H1 (cell line): ENCODE results near the gene NFATC4. TPM values are rescaled to one million over a fixed set of nuclear protein-coding genes. Genes with fewer than 3 reads are reported as not detected.
"Not testable (repeated sequence)": the region's sequence is repeated elsewhere in the genome, so short reads cannot be mapped to it uniquely, and the experiment has no call there.

Experiments
- CTCF ChIA-PET: fragments of 300-600 bp; sonication (Branson Sonifier 250); formaldehyde crosslinking; loops from one replicate; lab custom pipeline; 2021; ENCODE audit not compliant: partially characterized antibody; lab: Charles Lee
- POLR2A ChIA-PET: fragments of 300-600 bp; sonication (Branson Sonifier 250); formaldehyde crosslinking; loops from one replicate; lab custom pipeline; 2021; ENCODE audit warnings: inconsistent platforms; ENCODE audit not compliant: partially characterized antibody; lab: Charles Lee
- DNase-seq, 2 experiments: peaks; one replicate each; pipeline versions ENCODE4 v3.0.0 to v3.0.0-alpha.2; 2010 to 2022; ENCODE audit warnings: low spot score in 2 of 2, low read depth in 1 of 2, mixed read lengths in 1 of 2
- FAIRE-seq: peaks from 2 replicates; lab custom pipeline; 2011; peaks lifted over from hg19 to GRCh38; lab: Jason Lieb, UNC
- H2AFZ ChIP-seq: 2 replicates; pipeline ENCODE4 v1.8.1; 2012; ENCODE audit warnings: low read length, inconsistent platforms
- H2AK5ac ChIP-seq: 2 replicates; pipeline ENCODE4 v1.6.1; 2013; ENCODE audit warnings: low read depth, low read length
- H2BK120ac ChIP-seq: replicated peaks from 2 replicates; pipeline ENCODE3; 2013; ENCODE audit warnings: low read depth, low read length, inconsistent platforms
- H2BK12ac ChIP-seq: 2 replicates; pipeline ENCODE4 v1.6.1; 2013; ENCODE audit warnings: low read depth, low read length
- H2BK15ac ChIP-seq: 2 replicates; pipeline ENCODE4 v1.6.1; 2013; ENCODE audit warnings: low read length
- H2BK20ac ChIP-seq: 2 replicates; pipeline ENCODE4 v1.6.1; 2013; ENCODE audit warnings: low read length
- H2BK5ac ChIP-seq: 2 replicates; pipeline ENCODE4 v1.6.1; 2013; ENCODE audit warnings: low read depth, low read length
- H3K14ac ChIP-seq: 2 replicates; pipeline ENCODE4 v1.6.1; 2013; ENCODE audit warnings: inconsistent platforms; ENCODE audit not compliant: insufficient read length
- H3K18ac ChIP-seq: 2 replicates; pipeline ENCODE4 v1.6.1; 2013; ENCODE audit warnings: low read length; ENCODE audit errors: extremely low read depth
- H3K23ac ChIP-seq: 2 replicates; pipeline ENCODE4 v1.6.1; 2013; ENCODE audit warnings: inconsistent platforms; ENCODE audit not compliant: insufficient read length
- H3K23me2 ChIP-seq: 2 replicates; pipeline ENCODE4 v1.6.1; 2013; ENCODE audit warnings: low read depth, low read length
- H3K27ac ChIP-seq: 2 replicates; pipeline ENCODE4 v1.6.1; 2011; ENCODE audit warnings: low read depth, low read length, inconsistent platforms
- H3K27me3 ChIP-seq, 4 experiments: replicated peaks in 1 of 4; 1 replicate in 1 of 4; 2 replicates in 3 of 4; pipeline versions ENCODE4 v1.6.1 to v1.8.1; 2011 to 2013; ENCODE audit warnings: low read length in 3 of 4, mild to moderate bottlenecking in 3 of 4, inconsistent platforms in 2 of 4, mixed read lengths in 2 of 4, moderate library complexity in 1 of 4; ENCODE audit not compliant: control insufficient read depth in 3 of 4, insufficient read depth in 3 of 4; ENCODE audit errors: extremely low read depth in 1 of 4
- H3K36me3 ChIP-seq, 4 experiments: 2 replicates each; pipeline versions ENCODE4 v1.6.1 to v1.8.1; 2011 to 2013; ENCODE audit warnings: mild to moderate bottlenecking in 4 of 4, low read length in 3 of 4, moderate library complexity in 2 of 4, control low read depth in 1 of 4, inconsistent platforms in 1 of 4; ENCODE audit not compliant: insufficient read depth in 4 of 4, control insufficient read depth in 2 of 4
- H3K4ac ChIP-seq: replicated peaks from 2 replicates; pipeline ENCODE3; 2013; ENCODE audit warnings: low read length, low read depth, mixed read lengths, inconsistent platforms; ENCODE audit not compliant: insufficient read length
- H3K4me1 ChIP-seq, 4 experiments: replicated peaks in 1 of 4; 1 replicate in 1 of 4; 2 replicates in 3 of 4; pipeline versions ENCODE4 v1.6.1 to v1.8.1; 2011 to 2013; ENCODE audit warnings: low read length in 3 of 4, inconsistent platforms in 2 of 4, mixed read lengths in 1 of 4; ENCODE audit not compliant: insufficient read depth in 4 of 4, control insufficient read depth in 3 of 4
- H3K4me2 ChIP-seq, 2 experiments: 2 replicates each; pipeline versions ENCODE4 v1.6.1 to v1.8.1; 2011 to 2013; ENCODE audit warnings: low read depth in 2 of 2, low read length in 2 of 2, control low read depth in 1 of 2, inconsistent platforms in 1 of 2, mild to moderate bottlenecking in 1 of 2; ENCODE audit not compliant: insufficient read depth in 1 of 2
- H3K4me3 ChIP-seq, 4 experiments: fragments of 200-600, 300-600 bp in 1 of 4; sonication (generic), shearing (Covaris generic), sonication (Bioruptor Twin) in 1 of 4; 2 replicates each; pipeline versions ENCODE4 v1.5.1 to v1.8.1; 2011 to 2016; ENCODE audit warnings: low read length in 4 of 4, low read depth in 3 of 4, control low read depth in 2 of 4, inconsistent platforms in 2 of 4, mild to moderate bottlenecking in 2 of 4, mixed read lengths in 1 of 4, moderate library complexity in 1 of 4; ENCODE audit not compliant: insufficient read depth in 2 of 4; ENCODE audit errors: extremely low read depth in 1 of 4
- H3K56ac ChIP-seq: replicated peaks from 2 replicates; pipeline ENCODE3; 2013; ENCODE audit warnings: low read depth, mild to moderate bottlenecking, mixed read lengths, low read length, inconsistent platforms; ENCODE audit not compliant: insufficient read length
- H3K79me1 ChIP-seq: 2 replicates; pipeline ENCODE4 v1.6.1; 2013; ENCODE audit warnings: low read depth, low read length, control low read depth
- H3K79me2 ChIP-seq, 2 experiments: 2 replicates each; pipeline versions ENCODE4 v1.6.1 to v1.8.1; 2012 to 2013; ENCODE audit warnings: low read length in 2 of 2, mild to moderate bottlenecking in 2 of 2, inconsistent platforms in 1 of 2; ENCODE audit not compliant: insufficient read depth in 2 of 2, control insufficient read depth in 1 of 2
- H3K9ac ChIP-seq, 4 experiments: replicated peaks in 1 of 4; 1 replicate in 1 of 4; 2 replicates in 3 of 4; pipeline versions ENCODE4 v1.6.1 to v1.8.1; 2011 to 2013; ENCODE audit warnings: low read depth in 3 of 4, low read length in 3 of 4, control low read depth in 2 of 4, mild to moderate bottlenecking in 2 of 4, moderate library complexity in 2 of 4, inconsistent platforms in 1 of 4; ENCODE audit errors: extremely low read depth in 1 of 4
- H3K9me3 ChIP-seq, 2 experiments: 2 replicates each; pipeline versions ENCODE4 v1.6.1 to v1.8.1; 2012 to 2013; ENCODE audit warnings: mild to moderate bottlenecking in 2 of 2, moderate library complexity in 2 of 2, control low read depth in 1 of 2, inconsistent platforms in 1 of 2, low read depth in 1 of 2, low read length in 1 of 2, mixed read lengths in 1 of 2; ENCODE audit not compliant: insufficient read depth in 2 of 2
- H4K20me1 ChIP-seq, 2 experiments: replicated peaks in 1 of 2; 2 replicates each; pipeline versions ENCODE3 to v1.8.1; 2011 to 2013; ENCODE audit warnings: inconsistent platforms in 2 of 2, low read length in 2 of 2, mild to moderate bottlenecking in 1 of 2; ENCODE audit not compliant: insufficient read depth in 2 of 2, control insufficient read depth in 1 of 2
- H4K5ac ChIP-seq: 2 replicates; pipeline ENCODE4 v1.6.1; 2013; ENCODE audit warnings: low read length, low read depth, mixed read lengths, inconsistent platforms; ENCODE audit not compliant: insufficient read length
- H4K8ac ChIP-seq: 2 replicates; pipeline ENCODE4 v1.8.0; 2013; ENCODE audit warnings: mild to moderate bottlenecking, moderate library complexity, low read length, inconsistent platforms; ENCODE audit not compliant: insufficient read depth; ENCODE audit errors: extremely low read depth
- H4K91ac ChIP-seq: replicated peaks from 2 replicates; pipeline ENCODE3; 2013; ENCODE audit warnings: low read length, mixed read lengths, inconsistent platforms; ENCODE audit not compliant: insufficient read length
- WGBS, 2 experiments: shearing (Covaris generic) in 1 of 2; methylation state at CpG; one replicate each; pipeline versions ENCODE4 v1.1.6 to v1.1.7; 2013 to 2015; ENCODE audit warnings: low lambda C conversion rate in 2 of 2, mixed read lengths in 2 of 2, inconsistent platforms in 1 of 2, low coverage in 1 of 2, missing lambda C conversion rate in 1 of 2; ENCODE audit not compliant: insufficient replicate concordance in 2 of 2, insufficient coverage in 1 of 2, insufficient read length in 1 of 2; ENCODE audit errors: extremely low coverage in 1 of 2, missing lambda C conversion rate in 1 of 2; 5-methylcytosine and 5-hydroxymethylcytosine counted together
- polyA plus RNA-seq, 7 experiments: library from polyadenylated mRNA; depleted of rRNA in 3 of 7; stranded (reverse) in 5 of 7; unstranded in 2 of 7; fragments of >200 nt in 5 of 7; fragments of 200-250 nt in 2 of 7; gene quantifications; 1 replicate in 5 of 7; 2 replicates in 1 of 7; 4 replicates in 1 of 7; pipeline versions ENCODE4 v1.2.1 to v1.2.3, GENCODE V29; 2011 to 2013; ENCODE audit warnings: missing spikeins in 2 of 7, mixed read lengths in 2 of 7
- total RNA-seq: library from RNA; stranded (reverse); fragmentation: NEBNext Ultra II Directional; extraction: Animal tissue kit (Norgen Biotek cat#: 25700); gene quantifications from 2 replicates; pipeline ENCODE4 v1.2.1, GENCODE V29; 2021

The NFATC4 gene
- total and polyA plus RNA-seq, 2 of the 8 experiments (the other 6 are each of a cell fraction or from before 2014, with no cell fraction given) = 47.3 to 50.3 TPM

GRCh38 chr14:24354482-24354825 lies 13.5 kb upstream of the NFATC4 start:
- FAIRE-seq, H2BK5ac ChIP-seq, H3K4me2 ChIP-seq, H2BK20ac ChIP-seq, H4K20me1 ChIP-seq, H4K5ac ChIP-seq, H2BK120ac ChIP-seq, H3K79me1 ChIP-seq, DNase-seq, H3K18ac ChIP-seq, H4K8ac ChIP-seq, H3K27ac ChIP-seq, H3K79me2 ChIP-seq, H2AK5ac ChIP-seq, H3K4me1 ChIP-seq, H3K23ac ChIP-seq, H3K4ac ChIP-seq, H2AFZ ChIP-seq, H3K4me3 ChIP-seq, H3K9me3 ChIP-seq, H3K36me3 ChIP-seq, H3K9ac ChIP-seq, H2BK15ac ChIP-seq, H3K14ac ChIP-seq, H3K56ac ChIP-seq, H2BK12ac ChIP-seq, H4K91ac ChIP-seq, POLR2A ChIA-PET, H3K23me2 ChIP-seq: not testable (repeated sequence)
- 94% methylated on average over 3 of the region's 3 CpGs; no CpG with 5 or more reads in 1 of the 2 experiments for WGBS, 2 experiments
- H3K27me3 ChIP-seq = peaks cover 0 to 11% (median 9%) of the 10 kb centered on the region in 4 experiments; a peak in 5 of 7 replicates
- CTCF ChIA-PET = interaction anchor here (4.4 kb wide), 1 partner anchor 11 kb away, joined by 23 read pairs; no protein-coding TSS in a partner anchor
